Effector memory CD4-positive, alpha-beta T cell (primary cell): Measurements from ENCODE around the gene P2RX2.

Experiments
- DNase-seq, 3 donors: peaks; one replicate each; pipeline ENCODE4 v3.0.0-alpha.2; 2020
- H3K27ac ChIP-seq: 2 replicates; pipeline ENCODE4 v1.7.0; 2013; ENCODE audit warnings: mild to moderate bottlenecking, low read length, moderate library complexity; ENCODE audit not compliant: insufficient read depth, poor library complexity, severe bottlenecking
- H3K27me3 ChIP-seq: replicated peaks from 2 replicates; pipeline ENCODE4 v1.7.0; 2013; ENCODE audit warnings: mild to moderate bottlenecking, low read length; ENCODE audit not compliant: insufficient read depth, control insufficient read depth, poor library complexity, severe bottlenecking
- H3K36me3 ChIP-seq: 2 replicates; pipeline ENCODE4 v1.7.0; 2013; ENCODE audit warnings: mild to moderate bottlenecking, low read length, moderate library complexity; ENCODE audit not compliant: control insufficient read depth, insufficient read depth
- H3K4me1 ChIP-seq: 2 replicates; pipeline ENCODE4 v1.7.0; 2013; ENCODE audit warnings: low read length, mild to moderate bottlenecking; ENCODE audit not compliant: control insufficient read depth, insufficient read depth, poor library complexity, severe bottlenecking
- H3K4me3 ChIP-seq: 2 replicates; pipeline ENCODE4 v1.7.0; 2013; ENCODE audit warnings: low read length, low read depth, mild to moderate bottlenecking; ENCODE audit not compliant: insufficient read depth, poor library complexity, severe bottlenecking
- H3K9me3 ChIP-seq: 2 replicates; pipeline ENCODE4 v1.7.0; 2013; ENCODE audit warnings: mild to moderate bottlenecking, low read length, moderate library complexity; ENCODE audit not compliant: control insufficient read depth

Gene P2RX2

DNA sequence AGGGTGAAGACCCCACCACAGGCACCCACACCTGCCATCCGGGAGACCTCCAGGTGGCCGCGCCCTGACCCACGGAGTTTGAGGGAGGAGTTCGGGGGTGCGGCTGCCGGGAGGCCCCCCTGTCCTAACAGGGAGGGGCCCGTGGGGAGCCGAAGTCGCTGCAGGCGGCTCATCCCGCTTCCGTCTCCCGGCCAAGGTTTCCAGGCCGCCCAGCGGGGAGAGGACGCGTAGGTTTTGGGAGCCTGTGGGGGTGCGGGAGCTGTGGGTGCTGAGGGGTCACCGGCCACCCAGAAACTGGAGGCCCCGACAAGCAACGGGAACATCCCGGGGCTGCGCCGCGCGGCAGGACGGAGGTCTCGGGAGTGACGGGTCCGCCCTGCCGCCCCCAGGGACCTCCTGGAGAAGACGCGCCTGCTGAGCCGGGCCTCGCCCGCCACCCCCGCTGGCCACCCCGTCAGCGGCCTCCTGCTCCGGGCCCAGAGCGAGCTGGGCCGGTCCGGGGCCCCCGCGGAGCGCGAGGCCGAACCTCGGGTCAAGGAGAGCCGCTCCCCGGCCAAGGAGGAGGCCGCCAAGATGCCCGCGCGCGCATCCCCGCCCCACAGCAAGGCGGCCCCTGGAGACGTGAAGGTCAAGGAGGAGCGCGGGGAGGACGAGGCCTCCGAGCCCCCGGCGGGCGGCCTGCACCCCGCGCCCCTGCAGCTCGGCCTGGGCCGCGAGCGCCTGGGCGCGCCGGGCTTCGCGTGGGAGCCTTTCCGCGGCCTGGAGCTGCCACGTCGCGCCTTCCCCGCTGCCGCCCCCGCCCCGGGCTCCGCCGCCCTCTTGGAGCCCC lies 35.8 kb upstream of the P2RX2 start:
- DNase-seq, result no peak
- no peak overlapping the region for H3K27ac ChIP-seq
- no peaks in the 10 kb centered on the region for H3K4me1 ChIP-seq
- H3K27me3 ChIP-seq, result no peaks in the 10 kb centered on the region
- H3K36me3 ChIP-seq, result peaks cover 6% of the 10 kb centered on the region
- no peaks in the 10 kb centered on the region for H3K9me3 ChIP-seq
- H3K4me3 ChIP-seq, result no peak overlapping the region

DNA sequence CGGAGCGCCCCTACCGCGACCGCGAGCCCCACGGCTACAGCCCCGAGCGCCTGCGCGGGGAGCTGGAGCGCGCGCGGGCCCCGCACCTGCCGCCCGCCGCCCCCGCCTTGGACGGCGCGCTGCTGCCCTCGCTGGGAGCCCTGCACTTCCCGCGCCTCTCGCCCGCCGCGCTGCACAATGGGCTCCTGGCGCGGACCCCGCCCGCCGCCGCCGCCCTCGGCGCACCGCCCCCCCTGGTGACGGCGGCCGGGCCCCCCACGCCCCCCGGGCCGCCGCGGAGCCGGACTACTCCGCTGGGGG lies 35.2 kb upstream of the P2RX2 start:
- no peaks in the 10 kb centered on the region for H3K9me3 ChIP-seq
- H3K27me3 ChIP-seq, result no peaks in the 10 kb centered on the region
- H3K27ac ChIP-seq, result no peak overlapping the region
- no peak overlapping the region for H3K4me3 ChIP-seq
- H3K36me3 ChIP-seq, result peaks cover under 1% of the 10 kb centered on the region
- no peaks in the 10 kb centered on the region for H3K4me1 ChIP-seq
- no peak for DNase-seq

DNA sequence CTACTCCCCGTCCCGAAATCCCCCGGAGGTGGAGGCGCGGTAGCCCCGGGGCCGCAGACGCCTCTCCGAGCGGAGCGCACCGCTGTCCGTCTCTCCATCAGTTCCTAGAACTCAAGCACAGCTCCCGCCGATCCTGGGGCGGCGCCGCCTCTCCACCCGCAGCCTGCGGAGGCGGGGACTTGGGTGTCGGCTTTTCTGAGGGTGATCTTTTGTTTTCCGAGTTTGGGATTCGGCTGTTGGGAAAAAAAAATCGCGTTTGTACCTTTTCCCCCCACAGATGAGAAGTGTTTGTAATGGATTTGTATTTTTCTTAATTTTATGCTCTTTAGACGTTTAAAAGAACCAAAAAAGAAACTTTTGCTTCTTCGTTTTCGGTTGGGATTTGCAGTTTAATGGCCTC lies 34.8 kb upstream of the P2RX2 start:
- no peak for DNase-seq
- no peaks in the 10 kb centered on the region for H3K9me3 ChIP-seq
- H3K27ac ChIP-seq, result no peak overlapping the region
- H3K4me3 ChIP-seq, result no peak overlapping the region
- no peaks in the 10 kb centered on the region for H3K36me3 ChIP-seq
- no peaks in the 10 kb centered on the region for H3K4me1 ChIP-seq
- no peaks in the 10 kb centered on the region for H3K27me3 ChIP-seq

DNA sequence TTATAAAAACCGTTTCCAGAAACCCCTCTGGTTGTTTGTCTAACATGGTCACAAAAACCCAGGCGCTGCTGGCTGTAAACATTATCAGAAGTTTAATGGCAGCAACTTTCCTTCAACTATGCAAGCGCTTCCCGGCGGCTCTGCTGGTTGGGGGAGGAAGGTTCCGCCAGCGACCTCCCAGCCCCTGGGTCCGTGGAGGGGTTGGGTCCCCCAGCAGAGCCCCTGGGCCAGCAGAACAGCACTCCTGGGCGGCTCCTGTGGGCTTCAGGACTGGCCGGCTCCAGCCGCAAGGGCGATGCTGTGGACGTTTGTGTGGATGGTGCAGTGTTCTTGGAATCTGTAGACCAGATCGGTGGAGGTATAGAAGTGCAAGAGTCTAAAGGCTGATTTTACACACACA lies 34.1 kb upstream of the P2RX2 start:
- Histone ChIP-seq H3K4me1 (no peaks in the 10 kb centered on the region), H3K36me3 (no peaks in the 10 kb centered on the region), H3K4me3 (no peak overlapping the region), H3K9me3 (no peaks in the 10 kb centered on the region), H3K27me3 (no peaks in the 10 kb centered on the region), H3K27ac (no peak overlapping the region)
- no peak for DNase-seq

DNA sequence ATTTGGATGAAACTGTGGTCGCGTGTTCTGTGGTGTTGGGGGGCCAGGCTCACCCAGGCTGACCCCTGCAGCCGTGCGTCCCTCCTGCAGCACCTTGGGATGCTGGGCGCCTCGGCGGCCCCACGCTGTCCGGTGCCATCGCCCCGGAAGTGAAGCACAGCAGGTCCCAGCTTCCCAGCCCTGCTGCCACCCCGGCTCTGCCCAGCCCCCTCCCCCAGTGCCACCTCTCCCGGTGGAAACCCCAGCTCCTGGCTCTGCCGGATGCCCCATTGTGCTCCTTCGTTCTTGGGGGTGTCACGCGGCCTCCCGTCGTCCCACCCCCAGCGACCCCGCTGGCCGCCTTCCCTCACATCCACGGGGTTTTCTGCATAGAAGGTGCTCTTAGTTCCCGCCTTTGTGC lies 33.4 kb upstream of the P2RX2 start:
- no peaks in the 10 kb centered on the region for H3K9me3 ChIP-seq
- DNase-seq, result no peak

DNA sequence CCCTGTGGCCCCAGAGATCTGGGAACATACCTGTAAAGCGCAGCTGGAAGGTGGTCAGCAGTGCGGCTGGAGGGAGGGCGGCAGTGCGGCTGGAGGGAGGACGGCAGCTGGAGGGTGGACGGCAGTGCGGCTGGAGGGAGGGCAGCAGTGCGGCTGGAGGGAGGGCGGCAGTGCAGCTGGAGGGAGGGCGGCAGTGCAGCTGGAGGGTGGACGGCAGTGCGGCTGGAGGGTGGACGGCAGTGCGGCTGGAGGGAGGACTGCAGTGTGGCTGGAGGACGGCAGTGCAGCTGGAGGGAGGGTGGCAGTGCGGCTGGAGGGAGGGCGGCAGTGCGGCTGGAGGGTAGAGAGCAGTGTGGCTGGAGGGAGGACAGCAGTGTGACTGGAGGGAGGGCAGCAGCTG lies 31.6 kb upstream of the P2RX2 start:
- no peaks in the 10 kb centered on the region for H3K36me3 ChIP-seq
- H3K4me1 ChIP-seq, result no peaks in the 10 kb centered on the region
- H3K27ac ChIP-seq, result no peak overlapping the region
- no peak for DNase-seq
- no peaks in the 10 kb centered on the region for H3K9me3 ChIP-seq
- H3K4me3 ChIP-seq, result no peak overlapping the region
- no peaks in the 10 kb centered on the region for H3K27me3 ChIP-seq

More for the DNA sequence above, 33.4 kb upstream of the P2RX2 start:
- Histone ChIP-seq H3K27me3 (no peaks in the 10 kb centered on the region), H3K27ac (no peak overlapping the region), H3K4me1 (no peaks in the 10 kb centered on the region), H3K4me3 (no peak overlapping the region), H3K36me3 (no peaks in the 10 kb centered on the region)

DNA sequence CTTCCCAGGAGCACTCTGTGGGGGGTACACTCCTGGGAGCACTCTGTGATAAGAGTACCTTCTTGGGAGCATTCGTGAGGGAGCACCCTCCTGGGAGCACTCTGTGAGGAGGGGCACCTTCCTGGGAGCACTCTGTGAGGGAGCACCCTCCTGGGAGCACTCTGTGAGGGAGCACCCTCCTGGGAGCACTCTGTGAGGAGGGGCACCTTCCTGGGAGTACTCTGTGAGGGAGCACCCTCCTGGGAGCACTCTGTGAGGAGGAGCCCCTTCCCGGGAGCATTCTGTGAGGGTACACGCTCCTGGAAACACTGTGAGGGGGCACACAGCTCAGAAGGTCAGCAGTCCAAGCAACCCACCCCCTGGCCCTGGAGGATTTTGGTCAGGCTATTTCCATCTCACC lies 30.8 kb upstream of the P2RX2 start:
- H3K9me3 ChIP-seq, result no peaks in the 10 kb centered on the region
- no peak overlapping the region for H3K4me3 ChIP-seq
- H3K36me3 ChIP-seq, result no peaks in the 10 kb centered on the region

DNA sequence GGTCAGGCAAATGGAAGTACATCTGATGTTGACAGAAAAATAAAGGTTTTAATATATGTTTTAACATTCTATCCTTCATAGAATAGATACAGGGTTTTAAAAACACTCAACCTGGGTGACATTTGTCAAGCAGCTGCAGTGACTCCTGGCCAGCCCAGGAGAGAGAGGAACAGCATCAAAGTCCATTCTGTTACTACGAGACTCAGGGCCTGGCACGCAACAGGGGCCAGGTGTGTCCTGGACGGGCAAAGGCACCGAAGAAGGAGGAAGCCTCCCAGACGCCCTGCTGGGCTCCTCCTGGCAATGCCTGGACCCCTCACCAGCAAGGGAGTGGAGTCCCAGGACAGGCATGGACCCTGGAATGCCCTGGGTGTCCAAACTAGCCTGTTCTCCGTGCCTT lies 30.3 kb upstream of the P2RX2 start:
- Histone ChIP-seq H3K4me1 (no peaks in the 10 kb centered on the region), H3K27ac (no peak overlapping the region), H3K4me3 (no peak overlapping the region), H3K36me3 (no peaks in the 10 kb centered on the region), H3K9me3 (no peaks in the 10 kb centered on the region), H3K27me3 (no peaks in the 10 kb centered on the region)
- no peak for DNase-seq

More for the DNA sequence above, 30.8 kb upstream of the P2RX2 start:
- DNase-seq, result no peak
- Histone ChIP-seq H3K4me1 (no peaks in the 10 kb centered on the region), H3K27me3 (no peaks in the 10 kb centered on the region), H3K27ac (no peak overlapping the region)

DNA sequence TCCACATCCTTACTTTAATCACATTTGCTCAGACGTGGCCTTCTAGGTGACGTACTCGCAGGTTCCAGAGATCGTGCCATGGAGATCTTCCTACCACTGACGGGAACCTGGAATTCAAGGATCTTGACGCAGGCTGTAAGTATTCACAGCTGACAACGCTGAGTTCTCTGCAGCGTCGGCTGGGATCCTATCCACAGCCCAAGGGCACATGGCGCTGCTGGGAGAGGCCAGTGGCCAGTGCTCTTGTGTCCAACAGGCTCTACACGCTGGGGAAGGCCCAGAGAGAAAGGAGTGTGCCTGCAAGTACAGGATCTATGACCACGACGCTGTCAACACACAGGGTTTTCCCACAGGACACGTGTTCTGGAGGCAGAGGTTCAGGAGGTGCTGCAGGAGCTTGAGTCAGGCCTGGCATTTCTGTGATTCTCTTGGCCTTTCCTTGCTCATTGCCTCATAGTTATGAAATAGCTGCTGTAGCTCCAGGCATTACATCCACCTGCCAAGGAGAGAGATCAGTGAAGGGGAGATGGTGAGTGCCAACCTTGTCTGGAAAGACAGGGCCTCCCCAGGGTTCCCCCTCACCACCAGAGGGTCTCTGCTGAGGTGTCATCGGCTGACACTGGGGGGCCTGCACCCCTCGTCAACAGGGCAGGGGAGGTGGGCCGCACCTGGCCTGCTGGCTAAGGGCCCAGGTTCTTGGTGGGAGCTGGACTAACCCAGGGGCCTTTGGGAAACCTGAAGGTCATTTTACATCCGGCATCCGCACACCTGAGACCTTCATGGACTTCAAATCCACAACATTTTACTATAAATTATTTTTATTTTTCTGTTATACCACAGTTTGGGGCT lies 29.5 kb upstream of the P2RX2 start:
- Histone ChIP-seq H3K4me1 (no peaks in the 10 kb centered on the region), H3K4me3 (no peak overlapping the region), H3K9me3 (no peaks in the 10 kb centered on the region), H3K27ac (no peak overlapping the region), H3K36me3 (no peaks in the 10 kb centered on the region), H3K27me3 (no peaks in the 10 kb centered on the region)
- no peak for DNase-seq
